Fibroblast of the aortic adventitia (primary cell): ENCODE measurements around the gene RHOB. TPM values are rescaled to one million over a fixed set of nuclear protein-coding genes. Genes with fewer than 3 reads are reported as not detected.
"Not testable (repeated sequence)": the region's sequence is repeated elsewhere in the genome, so short reads cannot be mapped to it uniquely, and the experiment has no call there.

Experiments
- DNase-seq: peaks from one replicate; pipeline ENCODE4 v3.0.0-alpha.2; 2010; ENCODE audit warnings: low read depth
- H3K4me3 ChIP-seq: 2 replicates; pipeline ENCODE4 v1.5.1; 2011; ENCODE audit warnings: low read depth, mild to moderate bottlenecking, control low read depth, low read length, moderate library complexity
- total RNA-seq: library from RNA; depleted of rRNA; stranded (reverse); fragments of >200 nt; gene quantifications from 2 replicates; pipeline ENCODE4 v1.2.3, GENCODE V29; 2012; ENCODE audit warnings: low replicate concordance
- TF ChIP-seq, protein P1 (sequence below): IDR thresholded peaks from 2 replicates; pipeline ENCODE4 v1.5.1; 2011; ENCODE audit warnings: mild to moderate bottlenecking, low read length, control low read depth, inconsistent platforms; ENCODE audit not compliant: insufficient read depth

The RHOB gene
- total RNA-seq, 1 donor, result 40.5 TPM

DNA sequence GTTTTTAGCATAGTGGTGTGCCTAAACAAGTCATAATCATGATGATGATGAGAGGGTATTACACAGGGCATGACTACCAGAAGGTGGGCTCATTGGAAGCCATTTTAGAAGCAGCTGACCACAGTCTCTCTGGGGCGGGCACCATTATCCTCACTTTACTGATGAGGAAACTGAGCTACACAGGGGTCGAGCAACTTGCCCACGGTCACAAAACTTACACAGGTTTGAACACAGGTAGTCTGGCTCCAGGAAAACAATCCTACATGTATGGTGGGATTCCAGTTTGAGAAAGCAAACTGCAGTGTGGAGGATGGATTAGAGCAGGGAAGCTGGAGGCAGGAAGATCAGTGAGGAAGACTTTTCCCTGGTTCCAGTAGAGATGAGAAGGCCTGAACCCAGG lies 6.2 kb downstream of the RHOB start:
- H3K4me3 ChIP-seq, result no peak overlapping the region
- no peak for DNase-seq
- TF ChIP-seq, protein P1, sequence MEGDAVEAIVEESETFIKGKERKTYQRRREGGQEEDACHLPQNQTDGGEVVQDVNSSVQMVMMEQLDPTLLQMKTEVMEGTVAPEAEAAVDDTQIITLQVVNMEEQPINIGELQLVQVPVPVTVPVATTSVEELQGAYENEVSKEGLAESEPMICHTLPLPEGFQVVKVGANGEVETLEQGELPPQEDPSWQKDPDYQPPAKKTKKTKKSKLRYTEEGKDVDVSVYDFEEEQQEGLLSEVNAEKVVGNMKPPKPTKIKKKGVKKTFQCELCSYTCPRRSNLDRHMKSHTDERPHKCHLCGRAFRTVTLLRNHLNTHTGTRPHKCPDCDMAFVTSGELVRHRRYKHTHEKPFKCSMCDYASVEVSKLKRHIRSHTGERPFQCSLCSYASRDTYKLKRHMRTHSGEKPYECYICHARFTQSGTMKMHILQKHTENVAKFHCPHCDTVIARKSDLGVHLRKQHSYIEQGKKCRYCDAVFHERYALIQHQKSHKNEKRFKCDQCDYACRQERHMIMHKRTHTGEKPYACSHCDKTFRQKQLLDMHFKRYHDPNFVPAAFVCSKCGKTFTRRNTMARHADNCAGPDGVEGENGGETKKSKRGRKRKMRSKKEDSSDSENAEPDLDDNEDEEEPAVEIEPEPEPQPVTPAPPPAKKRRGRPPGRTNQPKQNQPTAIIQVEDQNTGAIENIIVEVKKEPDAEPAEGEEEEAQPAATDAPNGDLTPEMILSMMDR, result no peak

DNA sequence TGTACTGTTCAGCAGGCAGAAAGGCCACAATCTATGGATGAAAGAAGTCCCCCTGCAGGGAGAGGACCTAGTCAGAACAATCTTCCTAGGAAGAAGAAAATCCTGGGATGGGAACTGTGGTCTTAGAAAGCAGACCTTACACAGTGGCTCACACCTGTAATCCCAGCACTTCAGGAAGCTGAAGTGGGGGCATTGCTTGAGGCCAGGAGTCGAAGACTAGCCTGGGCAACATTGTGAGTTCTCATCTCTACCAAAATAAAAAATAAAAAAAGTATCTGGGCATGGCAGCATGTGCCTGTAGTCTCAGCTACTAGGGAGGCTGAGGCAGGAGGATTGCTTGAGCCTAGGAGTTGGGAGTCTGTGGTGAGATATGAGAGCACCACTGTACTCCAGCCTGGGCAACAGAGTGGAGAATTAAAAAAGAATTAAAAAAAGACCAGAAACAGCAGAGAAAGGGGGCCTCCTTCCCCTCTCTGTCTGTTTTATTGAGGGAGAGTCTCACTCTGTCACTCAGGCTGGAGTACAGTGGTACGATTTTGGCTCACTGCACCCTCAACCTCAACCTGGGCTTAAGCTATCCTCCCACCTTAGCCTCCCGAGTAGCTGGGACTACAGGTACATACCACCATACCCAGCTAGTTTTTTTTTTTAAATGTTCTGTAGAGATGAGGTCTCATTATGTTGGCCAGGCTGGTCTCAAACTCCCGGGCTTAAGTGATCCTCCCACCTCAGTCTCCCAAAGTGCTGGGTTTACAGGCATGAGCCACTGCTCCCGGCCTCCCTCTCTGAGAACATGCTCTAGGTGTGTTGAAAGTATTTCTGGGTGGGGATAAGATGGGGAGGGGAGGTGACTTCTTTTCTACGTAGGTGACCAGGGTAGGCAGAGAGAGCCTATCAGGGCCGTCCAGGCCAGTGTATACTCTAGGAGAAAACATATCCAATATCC lies 7.4 kb downstream of the RHOB start:
- no peak overlapping the region for H3K4me3 ChIP-seq
- TF ChIP-seq, protein P1, result no peak
- DNase-seq, result no peak

DNA sequence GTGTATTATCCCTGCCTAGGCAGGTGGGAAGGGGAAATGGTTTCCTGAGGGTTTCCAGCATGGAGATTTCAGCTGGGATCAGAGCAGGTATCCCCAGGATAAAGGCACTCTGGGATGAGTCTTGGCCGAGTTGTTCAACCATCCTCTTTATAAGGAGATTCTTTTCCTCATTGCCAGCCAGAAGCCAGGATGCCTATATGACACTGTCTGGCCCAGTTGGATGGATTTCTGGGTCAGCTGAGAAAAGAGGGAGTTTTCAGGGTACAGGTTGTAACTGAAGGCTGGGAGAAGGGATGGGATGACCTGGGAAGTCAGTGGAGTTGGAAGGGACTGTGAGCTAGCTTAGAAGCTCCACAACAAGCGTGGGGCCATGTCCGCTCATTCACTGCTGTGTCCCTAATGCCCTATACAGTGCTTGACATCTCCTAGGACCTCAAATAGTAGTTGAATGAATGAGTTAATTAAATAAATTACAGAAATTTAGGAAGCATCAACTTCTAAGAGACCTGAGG lies 8.3 kb downstream of the RHOB start:
- TF ChIP-seq, protein P1, result no peak
- no peak overlapping the region for H3K4me3 ChIP-seq
- no peak for DNase-seq

DNA sequence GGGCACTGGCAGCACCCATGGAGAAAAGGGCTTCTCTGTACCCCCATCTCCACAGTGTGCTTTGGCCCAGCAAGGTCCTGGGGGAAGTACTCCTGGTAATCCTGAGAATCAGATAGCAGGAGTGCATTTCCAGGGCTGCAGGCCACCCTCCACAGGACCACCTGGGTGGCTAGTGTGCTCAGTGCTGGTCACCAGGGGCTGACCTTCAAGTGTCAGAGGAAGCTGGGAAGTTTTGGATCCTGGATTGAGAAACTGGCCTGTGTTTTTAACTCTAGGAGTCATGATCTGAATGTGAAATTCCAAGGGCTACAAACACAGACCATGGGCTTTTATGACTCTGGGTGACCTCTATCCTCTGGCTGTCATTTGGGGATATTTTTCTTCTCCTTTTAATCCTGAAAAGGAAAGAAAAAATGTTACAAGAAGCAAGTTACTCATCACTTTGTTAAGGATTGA lies 9.3 kb downstream of the RHOB start:
- no peak overlapping the region for H3K4me3 ChIP-seq
- TF ChIP-seq, protein P1, result no peak
- DNase-seq, result no peak

DNA sequence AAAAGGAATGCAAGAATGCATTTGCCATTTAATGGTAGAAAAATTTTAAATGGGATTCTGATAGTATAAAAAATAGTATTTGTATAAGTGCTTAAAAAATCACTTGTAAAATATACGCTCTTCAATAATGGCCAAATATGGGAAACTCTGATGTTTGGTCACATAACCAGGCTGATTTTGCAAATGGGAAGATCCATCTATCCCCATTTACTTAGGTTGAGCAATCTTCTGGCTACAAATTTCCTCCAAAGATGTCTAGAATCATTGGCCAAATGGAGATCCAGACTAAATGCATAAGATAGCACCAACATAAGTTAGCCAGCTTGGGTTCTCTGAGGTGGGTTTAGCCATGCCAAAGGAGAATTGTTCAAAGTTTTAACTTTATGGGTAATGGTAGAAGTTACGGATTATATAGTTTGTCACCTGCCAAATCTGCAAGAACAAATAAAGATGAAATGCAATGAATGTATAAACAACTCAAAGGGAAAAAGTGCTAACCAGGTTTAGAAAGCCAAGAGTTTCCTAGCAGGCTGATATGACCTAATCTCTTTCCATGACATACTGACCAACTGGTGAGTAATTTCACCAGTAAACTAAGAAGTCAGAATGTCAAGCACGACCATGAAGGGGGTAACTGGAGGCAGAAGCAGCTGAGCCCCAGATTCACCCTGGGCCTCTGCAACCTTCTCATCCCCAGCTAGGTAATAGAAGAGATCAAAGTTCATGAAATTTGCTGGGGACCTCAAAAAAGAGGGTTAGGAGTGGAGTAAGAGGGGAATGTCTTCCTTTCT lies 10.0 kb downstream of the RHOB start:
- H3K4me3 ChIP-seq, result no peak overlapping the region
- TF ChIP-seq, protein P1, result no peak
- DNase-seq, result peak; percentile 43

DNA sequence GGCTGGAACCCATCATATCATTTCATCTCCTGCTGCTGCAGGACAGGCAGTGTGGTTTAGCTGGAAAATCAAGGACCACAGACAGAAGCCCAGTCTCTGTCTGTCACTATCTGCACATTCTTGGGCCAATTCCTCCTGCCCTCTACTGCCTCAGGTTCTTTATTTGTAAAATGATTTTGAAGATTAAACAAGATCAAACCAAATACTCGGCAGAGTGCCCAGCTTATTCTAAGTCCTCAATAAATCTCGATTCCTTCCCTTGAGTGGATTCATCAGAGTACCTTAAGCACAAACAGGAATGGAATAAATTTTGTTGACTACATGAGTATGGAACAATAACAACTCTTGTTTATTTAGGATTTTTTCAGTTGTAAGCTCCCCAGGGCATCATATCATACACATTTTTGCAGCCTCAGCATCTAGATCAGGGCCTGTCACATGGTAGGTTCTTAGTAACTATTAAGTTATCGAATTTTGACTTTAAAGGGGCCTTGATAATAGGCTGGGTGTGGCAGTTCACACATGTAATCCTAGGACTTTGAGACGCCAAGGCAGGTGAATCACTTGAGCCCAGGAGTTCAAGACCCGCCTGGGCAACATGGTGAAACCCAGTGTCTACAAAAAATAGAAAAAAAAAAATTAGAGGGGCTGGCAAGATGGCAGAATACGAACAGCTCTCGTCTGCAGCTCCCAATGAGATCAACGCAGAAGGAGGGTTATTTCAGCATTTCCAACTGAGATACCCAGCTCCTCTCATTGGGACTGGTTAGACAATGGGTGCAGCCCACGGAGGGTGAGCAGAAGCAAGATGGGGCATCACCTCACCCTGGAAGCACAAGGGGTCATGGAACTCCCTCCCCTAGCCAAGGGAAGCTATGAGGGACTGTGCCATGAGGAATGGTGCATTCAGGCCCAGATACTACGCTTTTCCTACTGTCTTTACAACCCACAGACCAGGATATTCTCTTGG lies 11.1 kb downstream of the RHOB start:
- no peak for DNase-seq
- no peak overlapping the region for H3K4me3 ChIP-seq
- TF ChIP-seq, protein P1, result no peak

DNA sequence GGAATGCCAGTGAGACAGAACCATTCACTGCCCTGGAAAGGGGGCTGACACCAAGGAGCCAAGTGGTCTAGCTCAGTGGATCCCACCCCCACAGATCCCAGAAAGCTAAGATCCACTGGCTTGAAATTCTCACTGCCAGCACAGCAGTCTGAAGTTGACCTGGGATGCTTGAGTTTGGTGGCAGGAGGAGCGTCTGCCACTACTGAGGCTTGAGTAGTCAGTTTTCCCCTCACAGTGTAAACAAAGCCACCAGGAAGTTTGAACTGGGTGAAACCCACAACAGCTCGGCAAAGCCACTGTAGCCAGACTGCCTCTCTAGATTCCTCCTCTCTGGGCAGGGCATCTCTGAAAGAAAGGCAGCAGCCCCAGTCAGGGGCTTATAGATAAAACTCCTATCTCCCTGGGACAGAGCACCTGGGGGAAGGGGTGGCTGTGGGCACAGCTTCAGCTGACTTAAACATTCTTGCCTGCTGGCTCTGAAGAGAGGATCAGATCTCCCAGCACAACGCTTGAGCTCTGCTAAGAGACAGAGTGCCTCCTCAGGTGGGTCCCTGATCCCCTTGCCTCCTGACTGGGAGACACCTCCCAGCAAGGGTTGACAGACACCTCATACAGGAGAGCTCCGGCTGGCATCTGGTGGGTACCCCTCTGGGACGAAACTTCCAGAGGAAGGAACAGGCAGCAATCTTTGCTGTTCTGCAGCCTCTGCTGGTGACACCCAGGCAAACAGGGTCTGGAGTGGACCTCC lies 12.0 kb downstream of the RHOB start:
- H3K4me3 ChIP-seq, DNase-seq: not testable (repeated sequence)
